ENCODE results near the gene MACC1. TPM values are rescaled to one million over a fixed set of nuclear protein-coding genes. Genes with fewer than 3 reads are reported as not detected.

The MACC1 gene
- total and polyA plus RNA-seq, 2 donors (not counting 3 experiments of a cell fraction or from before 2014, with no cell fraction given), result not detected

DNA sequence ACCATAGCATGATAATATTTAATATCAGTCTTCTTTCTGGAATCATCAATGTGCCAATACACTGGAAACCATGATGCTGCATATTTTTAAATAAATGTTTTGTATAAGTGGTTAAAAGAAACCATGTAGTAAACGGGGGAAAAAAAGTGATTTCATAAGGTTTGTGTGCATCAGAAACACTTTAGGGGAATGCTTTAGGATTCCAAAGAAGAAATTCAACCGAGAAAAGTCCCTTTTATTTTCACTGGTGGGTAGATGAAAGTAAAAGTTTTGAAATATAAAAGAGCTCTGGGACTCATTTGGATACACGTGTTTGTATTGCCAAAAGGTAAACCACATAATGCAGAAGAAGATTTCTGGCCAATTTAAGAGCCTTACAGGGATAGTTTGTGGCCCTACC is 11.9 kb upstream of the MACC1 start:
- dilution Hi-C loops (cut with MboI; ENCODE audit: extremely low pct_ligation_motif_present, low sequenced_read_pairs) (no loop called here), intact Hi-C loops (cut with micrococcal nuclease) (no loop called here)
- Histone ChIP-seq H3K4me2 (ENCODE audit: insufficient read depth, low read length) (no peak overlapping the region), H3K9me3 (replicated peaks; ENCODE audit: control insufficient read depth, insufficient read depth, low read length) (no peaks in the 10 kb centered on the region), H3K36me3 (ENCODE audit: control insufficient read depth in 2 of 2, extremely low read depth in 1 of 2, insufficient read depth in 2 of 2, low read length in 2 of 2) (no peaks in the 10 kb centered on the region), H2AFZ (ENCODE audit: low read depth, low read length) (no peak overlapping the region), H3K4me3 (replicated peaks in 1 of 3; ENCODE audit: insufficient read depth in 1 of 3, low read depth in 1 of 3, low read length in 3 of 3) (no peak overlapping the region), H4K20me1 (replicated peaks; ENCODE audit: control insufficient read depth, extremely low read depth, insufficient read depth, low read length) (no peaks in the 10 kb centered on the region), H3K9me1 (replicated peaks; ENCODE audit: control insufficient read depth, extremely low read depth, insufficient read depth, low read length) (no peaks in the 10 kb centered on the region), H3K27ac (ENCODE audit: insufficient read depth, low read depth, low read length) (peak overlapping the region; percentile 99), H3K79me2 (ENCODE audit: control insufficient read depth, insufficient read depth, low read length) (no peaks in the 10 kb centered on the region), H3K4me1 (ENCODE audit: control insufficient read depth, extremely low read depth, insufficient read depth, low read length) (peaks cover 20% of the 10 kb centered on the region), H3K9ac (replicated peaks; ENCODE audit: extremely low read depth, insufficient read depth, low read length) (peak overlapping the region; percentile 44), H3K27me3 (ENCODE audit: control insufficient read depth in 2 of 2, insufficient read depth in 2 of 2, low read length in 2 of 2) (no peaks in the 10 kb centered on the region)
- BruUV-seq (replicated peaks), result no TSS peak
- POLR2A ChIA-PET, result no interaction called here
- TF ChIP-seq, protein P1, sequence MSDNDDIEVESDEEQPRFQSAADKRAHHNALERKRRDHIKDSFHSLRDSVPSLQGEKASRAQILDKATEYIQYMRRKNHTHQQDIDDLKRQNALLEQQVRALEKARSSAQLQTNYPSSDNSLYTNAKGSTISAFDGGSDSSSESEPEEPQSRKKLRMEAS (IDR thresholded peaks at IDR 0.05; ENCODE audit: insufficient read depth, insufficient read length), result no peak
- no peak for TF ChIP-seq EZH2 (IDR thresholded peaks at IDR 0.05; ENCODE audit: borderline replicate concordance, low read depth, low read length, severe bottlenecking)
- TF ChIP-seq POLR2A (IDR thresholded peaks at IDR 0.05; ENCODE audit: low read depth, low read length), result no peak
- TF ChIP-seq MYC (IDR thresholded peaks at IDR 0.05; ENCODE audit: low read depth, low read length), result no peak
- no peak for TF ChIP-seq POLR2AphosphoS5 (IDR thresholded peaks at IDR 0.05; ENCODE audit: insufficient read depth, low read depth, low read length)
- no peak for TF ChIP-seq JUN (IDR thresholded peaks at IDR 0.05; ENCODE audit: borderline replicate concordance, insufficient read depth, insufficient read length, low read depth)
- no peak for TF ChIP-seq FOS (IDR thresholded peaks at IDR 0.05; ENCODE audit: borderline replicate concordance, insufficient read depth, low read length)
- no peak for TF ChIP-seq GATA2 (IDR thresholded peaks at IDR 0.05; ENCODE audit: insufficient read depth, insufficient read length, low read depth, low read length)
- TF ChIP-seq, protein P2, sequence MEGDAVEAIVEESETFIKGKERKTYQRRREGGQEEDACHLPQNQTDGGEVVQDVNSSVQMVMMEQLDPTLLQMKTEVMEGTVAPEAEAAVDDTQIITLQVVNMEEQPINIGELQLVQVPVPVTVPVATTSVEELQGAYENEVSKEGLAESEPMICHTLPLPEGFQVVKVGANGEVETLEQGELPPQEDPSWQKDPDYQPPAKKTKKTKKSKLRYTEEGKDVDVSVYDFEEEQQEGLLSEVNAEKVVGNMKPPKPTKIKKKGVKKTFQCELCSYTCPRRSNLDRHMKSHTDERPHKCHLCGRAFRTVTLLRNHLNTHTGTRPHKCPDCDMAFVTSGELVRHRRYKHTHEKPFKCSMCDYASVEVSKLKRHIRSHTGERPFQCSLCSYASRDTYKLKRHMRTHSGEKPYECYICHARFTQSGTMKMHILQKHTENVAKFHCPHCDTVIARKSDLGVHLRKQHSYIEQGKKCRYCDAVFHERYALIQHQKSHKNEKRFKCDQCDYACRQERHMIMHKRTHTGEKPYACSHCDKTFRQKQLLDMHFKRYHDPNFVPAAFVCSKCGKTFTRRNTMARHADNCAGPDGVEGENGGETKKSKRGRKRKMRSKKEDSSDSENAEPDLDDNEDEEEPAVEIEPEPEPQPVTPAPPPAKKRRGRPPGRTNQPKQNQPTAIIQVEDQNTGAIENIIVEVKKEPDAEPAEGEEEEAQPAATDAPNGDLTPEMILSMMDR (IDR thresholded peaks at IDR 0.05; ENCODE audit: extremely low read depth in 1 of 2, insufficient read depth in 1 of 2, low read depth in 1 of 2, low read length in 2 of 2), result no peak
- FAIRE-seq (no peak), DNase-seq (ENCODE audit: low read depth, low spot score) (no peak)
- CTCF ChIA-PET, result interaction anchor here (2.5 kb wide), 1 partner anchor 9 kb away, joined by 10 read pairs; no protein-coding TSS in a partner anchor
